ENCODE data around the gene ATP6V1G3.

DNA sequence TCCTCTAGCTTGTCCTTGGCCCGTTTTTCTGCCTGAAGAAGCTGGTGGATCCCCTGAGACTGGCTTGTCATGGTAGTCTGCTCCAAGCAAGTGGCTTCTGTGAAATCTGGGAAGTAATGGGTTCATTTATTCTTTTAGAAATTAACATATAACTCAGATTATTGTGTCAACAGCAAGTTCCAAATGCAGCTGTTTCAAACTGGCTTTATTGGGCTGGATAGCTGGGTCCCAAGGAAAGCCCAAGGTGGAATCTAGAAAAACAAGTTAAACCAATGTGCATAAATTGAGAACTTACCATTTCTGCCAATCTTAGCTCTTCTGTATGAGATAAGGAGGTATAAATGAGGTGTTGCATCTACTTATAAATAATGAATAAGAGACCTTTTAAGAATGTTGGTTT is at the start of gene ATP6V1G3:
- TF ChIP-seq CREB1 (IDR thresholded peaks at IDR 0.05) = no peak
- no peak for TF ChIP-seq CREB1 (CRISPR knock-in tag; IDR thresholded peaks at IDR 0.05)
- no peak for TF ChIP-seq RFX5 (IDR thresholded peaks at IDR 0.05; ENCODE audit: low read depth, low read length)

Measured in K562 (cell line).